Measurements from ENCODE around the gene RANBP17. TPM values are rescaled to one million over a fixed set of nuclear protein-coding genes. Genes with fewer than 3 reads are reported as not detected.
"Not testable (repeated sequence)": the region's sequence is repeated elsewhere in the genome, so short reads cannot be mapped to it uniquely, and the experiment has no call there.

The RANBP17 gene
- polyA plus RNA-seq, 4 donors, result 7.1 to 16.5 (median 12.1) TPM

GRCh38 chr5:170937914-170938313 is 76.1 kb downstream of the RANBP17 start:
- DNase-seq (ENCODE audit: low read depth in 4 of 4, low spot score in 2 of 4), result no peak

- no peak for DNase-seq (ENCODE audit: low read depth in 4 of 4, low spot score in 2 of 4)
Observed at GRCh38 chr5:170939178-170939577, 77.4 kb downstream of the RANBP17 start.

- DNase-seq (ENCODE audit: low read depth in 4 of 4, low spot score in 2 of 4), result no peak
Observed at GRCh38 chr5:170941788-170942187, 80.0 kb downstream of the RANBP17 start.

- DNase-seq (ENCODE audit: low read depth in 4 of 4, low spot score in 2 of 4), result no peak
Observed at GRCh38 chr5:170945275-170945674, 83.5 kb downstream of the RANBP17 start.

GRCh38 chr5:170960567-170960966 is 98.7 kb downstream of the RANBP17 start:
- no peak for DNase-seq (ENCODE audit: low read depth in 4 of 4, low spot score in 2 of 4)

- no peak for DNase-seq (ENCODE audit: low read depth in 4 of 4, low spot score in 2 of 4)
Observed at GRCh38 chr5:170963521-170963920, 101.7 kb downstream of the RANBP17 start.

- DNase-seq (ENCODE audit: low read depth in 4 of 4, low spot score in 2 of 4), result no peak
Observed at GRCh38 chr5:170974461-170974860, 112.6 kb downstream of the RANBP17 start.

GRCh38 chr5:170980261-170980660 is 118.4 kb downstream of the RANBP17 start:
- DNase-seq (ENCODE audit: low read depth in 4 of 4, low spot score in 2 of 4), result not testable (repeated sequence)

- no peak for DNase-seq (ENCODE audit: low read depth in 4 of 4, low spot score in 2 of 4)
Observed at GRCh38 chr5:170985486-170985885, 123.7 kb downstream of the RANBP17 start.

- DNase-seq (ENCODE audit: low read depth in 4 of 4, low spot score in 2 of 4), result no peak
Observed at GRCh38 chr5:170986598-170986997, 124.8 kb downstream of the RANBP17 start.

- DNase-seq (ENCODE audit: low read depth in 4 of 4, low spot score in 2 of 4), result no peak
Observed at GRCh38 chr5:170993476-170993875, 131.7 kb downstream of the RANBP17 start.

GRCh38 chr5:171010086-171010485 is 148.3 kb downstream of the RANBP17 start:
- no peak for DNase-seq (ENCODE audit: low read depth in 4 of 4, low spot score in 2 of 4)

- DNase-seq (ENCODE audit: low read depth in 4 of 4, low spot score in 2 of 4), result no peak
Observed at GRCh38 chr5:171010816-171011215, 149.0 kb downstream of the RANBP17 start.

- DNase-seq (ENCODE audit: low read depth in 4 of 4, low spot score in 2 of 4), result no peak
Observed at GRCh38 chr5:171023508-171023907, 161.7 kb downstream of the RANBP17 start.

- DNase-seq (ENCODE audit: low read depth in 4 of 4, low spot score in 2 of 4), result no peak
Observed at GRCh38 chr5:171024084-171024483, 162.3 kb downstream of the RANBP17 start.

- DNase-seq (ENCODE audit: low read depth in 4 of 4, low spot score in 2 of 4), result no peak
Observed at GRCh38 chr5:171029401-171029800, 167.6 kb downstream of the RANBP17 start.

- no peak for DNase-seq (ENCODE audit: low read depth in 4 of 4, low spot score in 2 of 4)
Observed at GRCh38 chr5:171031977-171032376, 170.2 kb downstream of the RANBP17 start.

- no peak for DNase-seq (ENCODE audit: low read depth in 4 of 4, low spot score in 2 of 4)
Observed at GRCh38 chr5:171032435-171032973, 170.7 kb downstream of the RANBP17 start.

GRCh38 chr5:171041893-171042292 is 180.1 kb downstream of the RANBP17 start:
- not testable (repeated sequence) for DNase-seq (ENCODE audit: low read depth in 4 of 4, low spot score in 2 of 4)

GRCh38 chr5:171050916-171051315 is 189.1 kb downstream of the RANBP17 start:
- DNase-seq (ENCODE audit: low read depth in 4 of 4, low spot score in 2 of 4), result peak in 1 of 4 donors; percentile 2

- DNase-seq (ENCODE audit: low read depth in 4 of 4, low spot score in 2 of 4), result no peak
Observed at GRCh38 chr5:171055875-171056454, 194.1 kb downstream of the RANBP17 start.

GRCh38 chr5:171067540-171068130 is 205.8 kb downstream of the RANBP17 start:
- DNase-seq (ENCODE audit: low read depth in 4 of 4, low spot score in 2 of 4), result no peak
